HepG2 (cell line): ENCODE data around the gene ZBED5. TPM values are rescaled to one million over a fixed set of nuclear protein-coding genes. Genes with fewer than 3 reads are reported as not detected.

Source experiments
- CENPX ChIP-seq: sonication (generic); formaldehyde crosslinking; IDR thresholded peaks from 2 replicates; pipeline ENCODE4 v1.9.0; 2021; ENCODE audit warnings: mild to moderate bottlenecking, missing genetic modification reagents, moderate library complexity
- FIP1L1 ChIP-seq: fragments of 200-400 bp; formaldehyde crosslinking; IDR thresholded peaks from 2 replicates; pipeline ENCODE4 v1.6.1; 2018; ENCODE audit warnings: low read depth, mild to moderate bottlenecking, low read length, moderate library complexity, borderline replicate concordance; ENCODE audit not compliant: insufficient read depth
- FOXA1 ChIP-seq, 2 experiments: fragments of 450-650 bp in 1 of 2; sonication (generic) in 1 of 2; formaldehyde crosslinking in 1 of 2; IDR thresholded peaks; 2 replicates each; pipeline versions ENCODE4 v1.4.0 to v1.6.1; 2016 to 2020; ENCODE audit warnings: missing genetic modification reagents in 1 of 2
- MAFF ChIP-seq: IDR thresholded peaks from 2 replicates; pipeline ENCODE4 v1.6.1; 2011; ENCODE audit warnings: low read depth, low read length, improper control_type of control experiment
- PLRG1 ChIP-seq: fragments of 450-650 bp; conservative IDR thresholded peaks from 2 replicates; pipeline ENCODE4 v1.6.1; 2016
- STAT5B ChIP-seq: sonication (generic); formaldehyde crosslinking; IDR thresholded peaks from 2 replicates; pipeline ENCODE4 v1.4.0; 2020; ENCODE audit warnings: missing genetic modification reagents
- ZNF282 ChIP-seq: fragments of 450-650 bp; IDR thresholded peaks from 2 replicates; pipeline ENCODE4 v1.6.1; 2018; ENCODE audit not compliant: partially characterized antibody
- polyA plus RNA-seq, 8 experiments: library from polyadenylated mRNA; depleted of rRNA in 3 of 8; stranded (reverse) in 7 of 8; unstranded in 1 of 8; fragments of >200 nt; fragmentation: Illumina TruSeq in 4 of 8; extraction: Trizol in 4 of 8; gene quantifications; 2 replicates each; pipeline versions ENCODE4 v1.2.1 to v1.2.3, GENCODE V29; 2011 to 2016; ENCODE audit warnings: low read depth in 4 of 8, missing spikeins in 1 of 8, mixed read lengths in 1 of 8; ENCODE audit not compliant: insufficient read depth in 1 of 8
- total RNA-seq, 5 experiments: library from RNA; depleted of rRNA; stranded (reverse); fragments of >200 nt; fragmentation: Illumina TruSeq; extraction: Trizol; gene quantifications; 2 replicates each; pipeline ENCODE4 v1.2.3, GENCODE V29; 2016; ENCODE audit warnings: low read depth in 1 of 5
- TF ChIP-seq, protein P1 (sequence below): sonication (generic); formaldehyde crosslinking; IDR thresholded peaks from 2 replicates; pipeline ENCODE4 v1.4.0; 2020; ENCODE audit warnings: missing genetic modification reagents
- TF ChIP-seq, protein P2 (sequence below): sonication (generic); formaldehyde crosslinking; IDR thresholded peaks from 2 replicates; pipeline ENCODE4 v1.4.0; 2020; ENCODE audit warnings: missing genetic modification reagents
- TF ChIP-seq, protein P3 (sequence below): sonication (generic); formaldehyde crosslinking; IDR thresholded peaks from 2 replicates; pipeline ENCODE4 v1.8.1; 2023; ENCODE audit warnings: mild to moderate bottlenecking, missing genetic modification reagents, borderline replicate concordance

ZBED5 gene
- total and polyA plus RNA-seq, 2 of the 13 experiments (the other 11 are each of a cell fraction or from before 2014, with no cell fraction given), result 18.2 to 38.6 TPM

DNA sequence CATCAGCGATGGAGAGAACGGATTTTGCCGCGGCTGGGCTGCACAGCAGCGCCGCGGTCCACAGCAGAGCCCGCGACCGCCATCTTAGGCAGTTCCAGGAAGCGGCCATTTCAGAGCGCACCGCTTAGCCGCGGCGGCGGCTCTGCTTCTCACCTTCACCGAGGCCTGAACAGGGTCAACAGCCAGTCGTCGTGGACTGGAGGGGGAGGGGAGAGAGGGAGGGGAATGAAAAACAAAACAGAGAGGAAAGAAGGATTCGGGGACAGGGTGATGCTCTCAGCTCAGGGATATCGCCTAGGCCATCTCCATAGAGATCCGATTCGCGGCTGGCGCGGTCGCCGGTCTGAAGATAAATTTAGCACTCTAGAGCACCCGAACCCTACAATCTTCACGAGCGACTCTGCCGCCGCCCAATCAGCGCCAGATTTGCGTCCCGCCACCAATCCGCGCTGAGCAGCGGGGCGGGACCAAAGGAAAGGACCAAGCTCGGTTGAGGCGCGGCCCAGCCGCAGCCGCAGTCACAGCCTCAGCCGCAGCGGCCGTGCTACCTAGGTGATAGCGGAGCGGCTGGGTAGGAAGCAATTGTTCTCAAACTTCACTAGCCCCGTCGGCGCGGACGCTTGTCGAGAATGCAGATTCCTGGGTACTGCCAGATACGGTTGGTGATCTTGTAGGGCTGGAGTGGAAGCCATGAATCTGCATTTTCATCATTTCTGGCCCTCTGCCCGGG is at the start of gene ZBED5 (continued):
- TF ChIP-seq, protein P1, sequence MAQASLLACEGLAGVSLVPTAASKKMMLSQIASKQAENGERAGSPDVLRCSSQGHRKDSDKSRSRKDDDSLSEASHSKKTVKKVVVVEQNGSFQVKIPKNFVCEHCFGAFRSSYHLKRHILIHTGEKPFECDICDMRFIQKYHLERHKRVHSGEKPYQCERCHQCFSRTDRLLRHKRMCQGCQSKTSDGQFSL (CRISPR knock-in tag), result no peak
- no peak for TF ChIP-seq STAT5B (CRISPR knock-in tag)
- TF ChIP-seq, protein P2, sequence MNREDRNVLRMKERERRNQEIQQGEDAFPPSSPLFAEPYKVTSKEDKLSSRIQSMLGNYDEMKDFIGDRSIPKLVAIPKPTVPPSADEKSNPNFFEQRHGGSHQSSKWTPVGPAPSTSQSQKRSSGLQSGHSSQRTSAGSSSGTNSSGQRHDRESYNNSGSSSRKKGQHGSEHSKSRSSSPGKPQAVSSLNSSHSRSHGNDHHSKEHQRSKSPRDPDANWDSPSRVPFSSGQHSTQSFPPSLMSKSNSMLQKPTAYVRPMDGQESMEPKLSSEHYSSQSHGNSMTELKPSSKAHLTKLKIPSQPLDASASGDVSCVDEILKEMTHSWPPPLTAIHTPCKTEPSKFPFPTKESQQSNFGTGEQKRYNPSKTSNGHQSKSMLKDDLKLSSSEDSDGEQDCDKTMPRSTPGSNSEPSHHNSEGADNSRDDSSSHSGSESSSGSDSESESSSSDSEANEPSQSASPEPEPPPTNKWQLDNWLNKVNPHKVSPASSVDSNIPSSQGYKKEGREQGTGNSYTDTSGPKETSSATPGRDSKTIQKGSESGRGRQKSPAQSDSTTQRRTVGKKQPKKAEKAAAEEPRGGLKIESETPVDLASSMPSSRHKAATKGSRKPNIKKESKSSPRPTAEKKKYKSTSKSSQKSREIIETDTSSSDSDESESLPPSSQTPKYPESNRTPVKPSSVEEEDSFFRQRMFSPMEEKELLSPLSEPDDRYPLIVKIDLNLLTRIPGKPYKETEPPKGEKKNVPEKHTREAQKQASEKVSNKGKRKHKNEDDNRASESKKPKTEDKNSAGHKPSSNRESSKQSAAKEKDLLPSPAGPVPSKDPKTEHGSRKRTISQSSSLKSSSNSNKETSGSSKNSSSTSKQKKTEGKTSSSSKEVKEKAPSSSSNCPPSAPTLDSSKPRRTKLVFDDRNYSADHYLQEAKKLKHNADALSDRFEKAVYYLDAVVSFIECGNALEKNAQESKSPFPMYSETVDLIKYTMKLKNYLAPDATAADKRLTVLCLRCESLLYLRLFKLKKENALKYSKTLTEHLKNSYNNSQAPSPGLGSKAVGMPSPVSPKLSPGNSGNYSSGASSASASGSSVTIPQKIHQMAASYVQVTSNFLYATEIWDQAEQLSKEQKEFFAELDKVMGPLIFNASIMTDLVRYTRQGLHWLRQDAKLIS (CRISPR knock-in tag), result no peak
- no peak for TF ChIP-seq FIP1L1
- TF ChIP-seq ZNF282, result no peak
- no peak for TF ChIP-seq FOXA1 (IDR thresholded peaks at IDR 0.05)
- no peak for TF ChIP-seq FOXA1 (CRISPR knock-in tag; IDR thresholded peaks at IDR 0.05)
- no peak for TF ChIP-seq CENPX
- no peak for TF ChIP-seq MAFF
- no peak for TF ChIP-seq PLRG1
- TF ChIP-seq, protein P3, sequence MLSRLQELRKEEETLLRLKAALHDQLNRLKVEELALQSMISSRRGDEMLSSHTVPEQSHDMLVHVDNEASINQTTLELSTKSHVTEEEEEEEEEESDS (CRISPR knock-in tag), result no peak
